GM21619 (cell line): Measurements from ENCODE around the gene CYFIP2.

Experiments
- ATAC-seq: cut with Tn5 transposase; IDR thresholded peaks from one replicate; pipeline ENCODE4 v1.9.1; 2021; ENCODE audit not compliant: unreplicated experiment

The CYFIP2 gene

GRCh38 chr5:157312492-157312891 lies 46.6 kb downstream of the CYFIP2 start:
- ATAC-seq, result peak; percentile 86

DNA sequence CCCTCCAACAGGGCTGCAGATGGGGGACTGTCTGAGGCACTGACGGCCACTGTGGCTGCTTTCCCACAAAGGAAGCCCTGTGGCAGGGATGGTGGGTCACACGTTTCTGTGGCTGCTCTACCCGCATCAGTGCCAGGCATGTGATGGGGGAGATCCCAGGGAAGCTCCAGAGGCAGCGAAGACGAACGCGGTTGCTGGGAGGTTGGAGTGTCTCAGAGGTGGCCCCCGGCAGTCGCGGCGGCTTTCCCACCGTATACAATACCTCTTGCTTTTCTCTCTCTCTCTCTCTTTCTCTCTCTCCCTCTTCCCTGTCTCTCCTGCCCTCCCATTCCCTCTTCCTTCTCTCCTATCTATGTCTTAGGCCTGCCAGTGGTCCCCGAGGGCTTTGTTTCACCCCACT lies 56.7 kb downstream of the CYFIP2 start:
- no peak for ATAC-seq

DNA sequence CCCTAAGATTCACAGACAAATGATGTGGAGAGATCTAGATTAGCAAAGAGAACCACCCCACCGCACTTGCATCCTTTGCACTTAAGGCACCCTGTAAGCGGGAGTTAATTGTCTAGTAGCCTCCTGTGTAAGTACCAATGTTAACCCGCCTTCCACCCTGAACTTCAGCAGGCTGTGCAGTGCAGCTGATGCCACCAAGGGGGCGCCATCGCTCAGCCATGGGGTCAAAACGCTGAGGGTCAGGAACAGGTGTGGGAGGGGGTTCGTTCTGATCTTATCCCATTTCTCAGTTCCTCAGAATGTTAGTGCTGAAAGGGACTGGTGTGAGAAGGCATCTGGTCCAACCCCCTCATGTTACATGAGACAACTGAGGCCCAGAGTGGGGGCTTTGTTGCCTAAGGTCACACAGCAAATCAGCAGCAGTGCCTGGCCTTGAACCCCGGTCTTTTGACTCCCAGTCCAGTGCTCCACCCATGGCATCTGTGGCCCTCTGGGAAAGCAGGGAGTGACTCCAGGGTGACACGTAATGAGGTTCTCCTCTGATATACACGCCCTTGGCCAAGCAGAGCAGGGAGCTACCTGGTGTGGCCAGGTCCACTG lies 57.3 kb downstream of the CYFIP2 start:
- ATAC-seq, result no peak

GRCh38 chr5:157324237-157324636 lies 58.3 kb downstream of the CYFIP2 start:
- ATAC-seq, result no peak

- no peak for ATAC-seq
Observed at GRCh38 chr5:157326440-157327005, 60.6 kb downstream of the CYFIP2 start.

- ATAC-seq, result no peak
Observed at GRCh38 chr5:157327771-157328170, 61.8 kb downstream of the CYFIP2 start.

GRCh38 chr5:157328277-157328912 lies 62.5 kb downstream of the CYFIP2 start:
- peak; percentile 99 for ATAC-seq

DNA sequence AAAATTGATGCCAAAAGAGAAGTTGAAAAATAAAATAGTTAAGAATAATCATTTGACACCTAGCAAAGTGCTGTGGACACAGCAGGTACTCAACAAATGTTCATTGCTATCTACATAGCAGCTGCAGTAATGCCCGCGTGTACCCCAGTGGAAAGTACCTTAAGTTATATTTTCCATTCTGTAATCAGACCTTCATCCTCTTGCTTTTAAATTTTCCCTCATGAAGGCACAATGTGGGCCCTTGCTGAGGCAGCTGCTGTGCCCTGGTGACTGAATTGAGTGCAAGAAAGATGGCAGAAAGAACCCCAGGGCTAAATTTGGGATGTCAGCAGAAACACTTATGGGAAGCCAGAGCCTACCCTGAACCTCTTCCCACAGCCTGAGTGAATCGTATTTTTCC lies 65.9 kb downstream of the CYFIP2 start:
- ATAC-seq, result no peak

DNA sequence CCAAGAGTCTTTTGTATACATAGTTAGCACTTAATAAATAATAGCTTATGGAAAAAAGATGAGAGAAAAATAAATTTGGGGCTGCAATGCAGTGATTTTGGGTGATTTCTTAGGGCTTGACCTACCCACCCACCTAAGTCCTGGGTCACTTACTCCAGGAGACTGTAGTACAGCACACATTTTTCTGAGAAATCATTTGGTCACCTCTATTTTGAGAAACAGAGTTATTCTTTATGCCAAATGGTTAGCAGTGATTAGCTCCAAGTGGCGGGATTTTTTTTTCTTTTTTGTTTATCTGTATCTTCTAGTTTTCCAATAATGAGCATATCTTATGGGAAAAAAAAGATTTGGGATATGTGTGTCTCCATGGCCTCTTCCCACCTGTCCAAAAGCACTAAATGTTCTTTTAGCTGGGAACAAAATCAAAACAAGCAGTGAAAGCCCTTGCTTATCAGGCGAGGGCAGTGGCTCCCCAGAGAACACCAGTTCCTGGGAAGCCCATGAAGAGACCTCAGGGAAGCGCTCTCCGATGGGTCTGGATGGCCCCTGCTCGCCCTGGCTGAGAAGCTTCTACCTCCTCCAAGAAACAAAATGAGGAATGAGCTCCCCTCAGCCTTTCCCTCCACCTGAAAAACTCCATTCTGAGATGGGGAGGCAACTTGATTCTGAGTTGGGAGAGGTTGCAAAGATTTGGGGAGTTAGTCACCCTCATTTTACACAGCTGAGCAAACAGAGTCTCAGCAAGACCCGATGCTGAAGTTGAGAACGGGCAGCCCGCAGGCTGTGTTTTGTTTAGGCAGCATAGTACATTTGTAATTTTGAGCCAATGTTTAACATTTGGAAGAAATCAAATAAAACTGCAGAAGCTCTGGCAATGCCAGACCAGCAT lies 69.9 kb downstream of the CYFIP2 start:
- ATAC-seq, result no peak

DNA sequence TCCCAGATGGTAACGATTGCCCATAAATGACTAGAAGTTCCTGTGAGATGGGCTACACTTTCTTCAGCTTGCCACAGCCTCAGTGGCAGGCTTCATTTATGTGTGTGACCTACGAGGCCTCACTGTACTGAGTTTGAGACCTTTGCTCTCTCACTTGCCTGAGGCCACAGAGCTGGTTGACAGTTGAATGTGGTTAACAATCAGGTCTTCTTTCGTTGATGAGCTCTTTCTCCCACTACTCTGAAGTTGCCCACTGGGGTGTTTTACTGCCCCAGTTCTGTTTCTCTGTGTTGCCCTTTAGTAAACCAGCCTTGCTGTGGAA lies 70.5 kb downstream of the CYFIP2 start:
- no peak for ATAC-seq

GRCh38 chr5:157339409-157339808 lies 73.5 kb downstream of the CYFIP2 start:
- no peak for ATAC-seq

- ATAC-seq, result no peak
Observed at GRCh38 chr5:157342822-157343402, 77.0 kb downstream of the CYFIP2 start.

GRCh38 chr5:157343842-157344790 lies 78.2 kb downstream of the CYFIP2 start:
- no peak for ATAC-seq

- ATAC-seq, result no peak
Observed at GRCh38 chr5:157345067-157345466, 79.1 kb downstream of the CYFIP2 start.

- no peak for ATAC-seq
Observed at GRCh38 chr5:157345485-157345884, 79.6 kb downstream of the CYFIP2 start.

DNA sequence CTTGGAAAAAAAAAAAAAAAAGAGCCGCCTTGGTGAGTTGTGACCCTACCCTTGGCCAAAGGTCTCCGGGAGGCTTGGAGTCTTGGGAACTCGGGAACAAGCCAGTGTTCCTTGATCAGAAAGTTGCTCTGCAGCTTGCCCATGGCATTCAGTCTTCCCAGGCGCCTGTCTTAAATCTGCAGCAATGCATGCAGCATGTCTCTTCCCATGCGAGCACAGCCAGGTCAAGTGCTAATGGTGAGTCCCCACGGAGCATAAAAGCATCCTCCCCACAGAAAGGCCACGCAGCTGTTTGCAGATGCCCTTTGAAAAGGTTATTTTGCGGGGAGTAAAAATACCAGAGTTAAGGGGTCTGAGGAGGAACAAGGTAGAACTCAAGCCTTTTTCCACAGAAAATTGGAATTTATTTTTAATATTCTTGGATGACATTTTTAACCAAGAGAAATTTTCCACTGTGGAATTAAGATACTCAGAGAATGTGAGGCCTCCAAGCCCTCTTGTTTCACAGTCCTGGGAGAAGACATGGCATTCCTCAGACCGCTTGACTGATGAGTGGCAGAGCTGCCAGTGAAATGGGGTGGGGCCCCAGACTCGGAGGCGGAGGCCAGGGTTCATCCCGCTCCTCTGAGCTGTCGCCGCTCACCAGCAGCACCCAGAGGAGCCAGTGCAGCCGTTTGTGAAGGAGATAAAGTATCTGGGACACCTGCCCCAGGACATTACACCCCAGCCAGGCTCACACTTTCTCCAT lies 81.6 kb downstream of the CYFIP2 start:
- ATAC-seq, result no peak

DNA sequence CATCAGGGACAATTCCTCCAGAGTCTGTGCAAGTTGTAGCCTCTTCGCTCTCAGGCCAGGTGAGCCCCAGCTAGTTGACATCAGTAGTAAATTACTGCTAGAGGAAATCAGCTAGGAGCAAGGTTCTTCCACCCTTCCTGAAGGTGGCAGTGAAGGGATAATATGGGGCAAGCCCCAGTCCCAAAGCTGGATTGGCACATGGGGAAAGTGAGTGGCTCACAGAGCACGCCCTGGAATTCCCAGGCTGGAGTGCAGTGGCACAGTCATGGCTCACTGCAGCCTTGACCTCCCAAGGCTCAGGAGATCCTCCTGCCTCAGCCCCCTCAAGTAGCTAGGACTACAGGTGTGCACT lies 82.1 kb downstream of the CYFIP2 start:
- no peak for ATAC-seq

GRCh38 chr5:157350939-157351801 lies 85.2 kb downstream of the CYFIP2 start:
- peak; percentile 66 for ATAC-seq

GRCh38 chr5:157351802-157352092 lies 85.8 kb downstream of the CYFIP2 start:
- no peak for ATAC-seq
